ENCODE data around the gene PHACTR4.
"Not testable (repeated sequence)": the region's sequence is repeated elsewhere in the genome, so short reads cannot be mapped to it uniquely, and the experiment has no call there.

The PHACTR4 gene

DNA sequence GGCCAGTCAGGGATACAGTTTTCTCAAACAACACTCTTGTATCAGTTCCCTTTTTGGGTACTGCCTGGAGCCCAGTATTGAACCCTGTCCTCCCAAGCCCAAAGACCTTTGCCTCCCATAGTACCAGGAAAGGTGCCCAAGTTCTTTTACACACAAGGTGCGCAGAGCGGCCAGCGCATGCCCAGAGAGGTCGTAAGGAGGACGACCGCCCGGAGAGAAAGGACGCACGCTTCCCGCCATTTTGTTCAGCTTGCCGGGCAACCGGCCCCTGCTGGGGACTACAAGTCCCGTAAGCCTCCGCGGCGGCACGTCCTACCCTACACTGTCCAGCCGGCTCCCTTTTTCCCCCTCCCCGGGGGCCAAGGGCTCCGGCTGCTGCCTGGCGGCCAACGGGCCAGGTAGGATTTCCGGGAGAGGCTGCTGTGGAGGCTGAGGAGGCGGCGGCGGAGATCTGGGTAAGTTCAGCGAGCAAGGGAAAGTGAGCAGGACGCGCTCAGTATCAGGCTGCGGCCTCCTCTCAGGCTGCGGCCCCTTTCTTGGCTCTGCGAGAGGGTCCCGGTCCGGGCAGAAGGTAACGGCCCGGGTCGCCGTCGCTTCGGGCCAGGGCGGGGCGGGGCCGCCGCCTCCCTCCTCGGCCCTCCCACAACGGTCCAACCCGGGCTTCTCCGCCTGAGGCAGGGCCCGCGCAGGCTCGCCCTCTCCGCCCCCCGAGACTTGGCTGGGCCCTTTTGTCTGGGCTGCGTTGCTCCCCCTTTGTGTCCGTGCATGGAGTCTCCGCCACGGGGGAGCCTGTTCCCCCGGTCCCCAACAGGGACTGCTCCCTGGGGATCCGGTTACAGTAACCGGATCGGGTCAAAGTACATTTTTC, at the start of gene PHACTR4:
Gene PHACTR4 (plus strand): TSS at position 370 of the 868 bp plus-strand sequence. CDS start 37,708 bp downstream, outside the sequence.
- Histone ChIP-seq H3K4me1 (ENCODE audit: control insufficient read depth, insufficient read depth, low read length) (peaks cover 10% of the 10 kb centered on the region), H3K27ac (ENCODE audit: low read length) (peak within 1 kb of the TSS; percentile 85), H3K9ac (ENCODE audit: low read length in 2 of 2) (peak within 1 kb of the TSS; percentile 91 to 93), H3K9me3 (ENCODE audit: control insufficient read depth in 2 of 2, low read length in 2 of 2) (no peaks in the 10 kb centered on the region), H3K36me3 (ENCODE audit: control insufficient read depth in 2 of 2, insufficient read depth in 2 of 2, low read length in 2 of 2) (no peaks in the 10 kb centered on the region), H3K4me3 (ENCODE audit: low read length in 2 of 2) (peak within 1 kb of the TSS; percentile 88 to 90), H3K27me3 (ENCODE audit: control insufficient read depth in 1 of 2, insufficient read depth in 2 of 2, low read length in 2 of 2) (no peaks in the 10 kb centered on the region)

GRCh38 chr1:28322194-28322593, 47.3 kb upstream of the PHACTR4 start:
- no peak overlapping the region for H3K9ac ChIP-seq (ENCODE audit: low read length in 2 of 2)
- H3K36me3 ChIP-seq (ENCODE audit: control insufficient read depth in 2 of 2, insufficient read depth in 2 of 2, low read length in 2 of 2) = no peaks in the 10 kb centered on the region
- H3K27ac ChIP-seq (ENCODE audit: low read length) = no peak overlapping the region
- no peaks in the 10 kb centered on the region for H3K9me3 ChIP-seq (ENCODE audit: control insufficient read depth in 2 of 2, low read length in 2 of 2)
- H3K27me3 ChIP-seq (ENCODE audit: control insufficient read depth in 1 of 2, insufficient read depth in 2 of 2, low read length in 2 of 2) = peaks cover 0 to 3% of the 10 kb centered on the region in 2 donors
- H3K4me1 ChIP-seq (ENCODE audit: control insufficient read depth, insufficient read depth, low read length) = no peaks in the 10 kb centered on the region
- no peak overlapping the region for H3K4me3 ChIP-seq (ENCODE audit: low read length in 2 of 2)

- no peaks in the 10 kb centered on the region for H3K36me3 ChIP-seq (ENCODE audit: control insufficient read depth in 2 of 2, insufficient read depth in 2 of 2, low read length in 2 of 2)
- H3K27ac ChIP-seq (ENCODE audit: low read length) = no peak overlapping the region
- no peak overlapping the region for H3K9ac ChIP-seq (ENCODE audit: low read length in 2 of 2)
- H3K27me3 ChIP-seq (ENCODE audit: control insufficient read depth in 1 of 2, insufficient read depth in 2 of 2, low read length in 2 of 2) = peaks cover 0 to 3% of the 10 kb centered on the region in 2 donors
- no peaks in the 10 kb centered on the region for H3K4me1 ChIP-seq (ENCODE audit: control insufficient read depth, insufficient read depth, low read length)
- no peaks in the 10 kb centered on the region for H3K9me3 ChIP-seq (ENCODE audit: control insufficient read depth in 2 of 2, low read length in 2 of 2)
- H3K4me3 ChIP-seq (ENCODE audit: low read length in 2 of 2) = no peak overlapping the region
Observed at GRCh38 chr1:28323720-28324119, 45.8 kb upstream of the PHACTR4 start.

GRCh38 chr1:28326515-28326914, 43.0 kb upstream of the PHACTR4 start:
- Histone ChIP-seq H3K27ac (ENCODE audit: low read length) (no peak overlapping the region), H3K9me3 (ENCODE audit: control insufficient read depth in 2 of 2, low read length in 2 of 2) (no peaks in the 10 kb centered on the region), H3K36me3 (ENCODE audit: control insufficient read depth in 2 of 2, insufficient read depth in 2 of 2, low read length in 2 of 2) (peaks cover 0 to 2% of the 10 kb centered on the region in 2 donors), H3K4me3 (ENCODE audit: low read length in 2 of 2) (no peak overlapping the region), H3K4me1 (ENCODE audit: control insufficient read depth, insufficient read depth, low read length) (peaks cover 5% of the 10 kb centered on the region), H3K27me3 (ENCODE audit: control insufficient read depth in 1 of 2, insufficient read depth in 2 of 2, low read length in 2 of 2) (peaks cover 0 to 3% of the 10 kb centered on the region in 2 donors), H3K9ac (ENCODE audit: low read length in 2 of 2) (no peak overlapping the region)

- Histone ChIP-seq H3K27ac (ENCODE audit: low read length) (no peak overlapping the region), H3K9me3 (ENCODE audit: control insufficient read depth in 2 of 2, low read length in 2 of 2) (no peaks in the 10 kb centered on the region), H3K36me3 (ENCODE audit: control insufficient read depth in 2 of 2, insufficient read depth in 2 of 2, low read length in 2 of 2) (peaks cover 0 to 5% of the 10 kb centered on the region in 2 donors), H3K4me1 (ENCODE audit: control insufficient read depth, insufficient read depth, low read length) (peaks cover 5% of the 10 kb centered on the region), H3K4me3 (ENCODE audit: low read length in 2 of 2) (no peak overlapping the region), H3K9ac (ENCODE audit: low read length in 2 of 2) (no peak overlapping the region), H3K27me3 (ENCODE audit: control insufficient read depth in 1 of 2, insufficient read depth in 2 of 2, low read length in 2 of 2) (peaks cover 0 to 3% of the 10 kb centered on the region in 2 donors)
Observed at GRCh38 chr1:28326984-28327383, 42.6 kb upstream of the PHACTR4 start.

DNA sequence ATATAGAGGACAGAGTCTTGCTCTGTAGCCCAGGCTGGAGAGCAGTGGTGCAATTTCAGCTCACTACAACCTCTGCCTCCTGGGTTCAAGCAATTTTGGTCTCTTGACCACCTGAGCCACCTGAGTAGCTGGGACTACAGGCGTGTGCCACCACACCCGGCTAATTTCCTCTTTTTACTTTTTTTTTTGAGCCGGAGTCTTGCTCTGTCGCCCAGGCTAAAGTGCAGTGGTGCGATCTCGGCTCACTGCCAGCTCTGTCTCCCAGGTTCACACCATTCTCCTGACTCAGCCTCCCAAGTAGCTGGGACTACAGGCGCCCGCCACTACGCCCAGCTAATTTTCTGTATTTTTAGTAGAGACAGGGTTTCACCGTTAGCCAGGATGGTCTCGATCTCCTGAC, 42.1 kb upstream of the PHACTR4 start:
- H3K4me1 ChIP-seq (ENCODE audit: control insufficient read depth, insufficient read depth, low read length); H3K36me3 ChIP-seq (ENCODE audit: control insufficient read depth in 2 of 2, insufficient read depth in 2 of 2, low read length in 2 of 2); H3K4me3 ChIP-seq (ENCODE audit: low read length in 2 of 2); H3K9me3 ChIP-seq (ENCODE audit: control insufficient read depth in 2 of 2, low read length in 2 of 2); H3K27me3 ChIP-seq (ENCODE audit: control insufficient read depth in 1 of 2, insufficient read depth in 2 of 2, low read length in 2 of 2); H3K9ac ChIP-seq (ENCODE audit: low read length in 2 of 2); H3K27ac ChIP-seq (ENCODE audit: low read length): not testable (repeated sequence)

DNA sequence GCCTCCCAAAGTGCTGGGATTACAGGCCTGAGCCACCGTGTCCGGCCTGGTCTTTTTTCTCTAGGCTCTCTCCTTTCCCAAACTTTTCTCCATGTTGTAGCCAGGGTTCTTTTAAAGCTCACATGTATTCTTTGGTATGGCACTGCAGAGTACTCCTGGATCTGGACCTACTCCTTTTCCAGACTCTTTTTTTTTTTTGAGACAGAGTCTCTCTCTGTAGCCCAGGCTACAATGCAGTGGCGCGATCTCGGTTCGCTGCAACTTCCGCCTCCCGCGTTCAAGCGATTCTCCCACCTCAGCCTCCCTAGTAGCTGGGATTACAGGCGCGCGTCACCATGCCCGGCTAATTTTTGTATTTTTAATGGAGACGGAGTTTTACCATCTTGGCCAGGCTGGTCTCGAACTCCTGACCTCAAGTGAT, 41.3 kb upstream of the PHACTR4 start:
- H3K36me3 ChIP-seq (ENCODE audit: control insufficient read depth in 2 of 2, insufficient read depth in 2 of 2, low read length in 2 of 2) = peaks cover 6 to 15% of the 10 kb centered on the region in 2 donors
- peaks cover 5% of the 10 kb centered on the region for H3K4me1 ChIP-seq (ENCODE audit: control insufficient read depth, insufficient read depth, low read length)
- peak overlapping the region in 1 of 2 donors; percentile 89 for H3K9ac ChIP-seq (ENCODE audit: low read length in 2 of 2)
- no peaks in the 10 kb centered on the region for H3K27me3 ChIP-seq (ENCODE audit: control insufficient read depth in 1 of 2, insufficient read depth in 2 of 2, low read length in 2 of 2)
- no peaks in the 10 kb centered on the region for H3K9me3 ChIP-seq (ENCODE audit: control insufficient read depth in 2 of 2, low read length in 2 of 2)
- peak overlapping the region; percentile 75 to 86 for H3K4me3 ChIP-seq (ENCODE audit: low read length in 2 of 2)
- peak overlapping the region; percentile 73 for H3K27ac ChIP-seq (ENCODE audit: low read length)

DNA sequence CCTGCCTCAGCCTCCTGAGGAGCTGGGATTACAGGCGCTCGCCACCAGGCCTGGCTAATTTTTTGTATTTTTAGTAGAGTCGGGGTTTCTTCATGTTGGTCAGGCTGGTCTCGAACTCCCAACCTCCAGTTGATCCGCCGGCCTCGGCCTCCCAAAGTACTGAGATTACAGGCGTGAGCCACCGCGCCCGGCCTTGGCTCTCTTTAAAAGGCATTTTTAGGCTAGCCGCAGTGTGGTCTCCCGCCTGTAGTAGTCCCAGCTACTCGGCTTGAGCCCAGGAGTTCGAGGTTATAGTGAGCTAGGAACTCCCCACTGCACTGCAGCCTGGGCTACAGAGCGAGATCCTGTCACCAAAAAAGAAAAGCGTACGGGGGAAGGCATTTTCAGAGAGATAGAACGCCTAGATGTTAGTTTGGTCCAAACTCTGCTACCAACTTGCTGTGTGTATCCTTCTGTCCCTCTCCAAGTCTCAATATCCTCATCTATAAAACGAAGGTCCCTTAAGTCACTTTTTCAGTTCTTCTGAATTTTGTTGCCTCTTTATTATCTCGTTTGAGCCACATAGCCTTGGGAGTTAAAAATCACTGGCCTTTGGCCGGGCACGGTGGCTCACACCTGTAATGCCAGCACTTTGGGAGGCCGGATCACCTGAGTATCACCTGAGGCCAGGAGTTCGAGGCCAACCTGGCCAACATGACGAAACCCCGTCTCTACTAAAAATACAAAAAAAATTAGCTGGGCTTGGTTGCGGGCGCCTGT, 40.0 kb upstream of the PHACTR4 start:
- Histone ChIP-seq H3K9ac (ENCODE audit: low read length in 2 of 2) (peak overlapping the region; percentile 89 to 94), H3K36me3 (ENCODE audit: control insufficient read depth in 2 of 2, insufficient read depth in 2 of 2, low read length in 2 of 2) (peaks cover 13 to 21% of the 10 kb centered on the region in 2 donors), H3K27ac (ENCODE audit: low read length) (peak overlapping the region; percentile 73)

DNA sequence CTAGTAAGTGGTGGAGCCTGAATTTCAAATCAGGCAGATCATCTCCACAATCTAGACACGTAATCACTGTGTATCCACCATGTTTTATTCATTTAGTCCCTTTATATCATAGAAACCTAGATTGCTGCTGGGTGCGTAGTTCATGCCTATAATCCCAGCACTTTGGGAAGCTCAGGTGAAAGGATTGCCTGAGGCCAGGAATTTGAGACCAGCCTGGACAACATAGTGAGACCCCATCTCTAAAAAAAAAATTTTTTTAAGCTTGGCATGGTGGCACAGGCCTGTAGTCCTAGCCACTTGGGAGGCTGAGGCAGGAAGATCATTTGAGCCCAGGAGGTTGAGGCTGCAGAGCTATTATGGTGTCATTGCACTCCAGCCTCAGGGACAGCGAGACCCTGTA, 30.6 kb upstream of the PHACTR4 start:
- Histone ChIP-seq H3K36me3 (ENCODE audit: control insufficient read depth in 2 of 2, insufficient read depth in 2 of 2, low read length in 2 of 2) (peaks cover 6 to 12% of the 10 kb centered on the region in 2 donors), H3K27ac (ENCODE audit: low read length) (no peak overlapping the region), H3K27me3 (ENCODE audit: control insufficient read depth in 1 of 2, insufficient read depth in 2 of 2, low read length in 2 of 2) (no peaks in the 10 kb centered on the region), H3K4me3 (ENCODE audit: low read length in 2 of 2) (no peak overlapping the region), H3K4me1 (ENCODE audit: control insufficient read depth, insufficient read depth, low read length) (no peaks in the 10 kb centered on the region), H3K9ac (ENCODE audit: low read length in 2 of 2) (no peak overlapping the region), H3K9me3 (ENCODE audit: control insufficient read depth in 2 of 2, low read length in 2 of 2) (no peaks in the 10 kb centered on the region)

More for the DNA sequence above, 40.0 kb upstream of the PHACTR4 start:
- Histone ChIP-seq H3K9me3 (ENCODE audit: control insufficient read depth in 2 of 2, low read length in 2 of 2) (no peaks in the 10 kb centered on the region), H3K4me3 (ENCODE audit: low read length in 2 of 2) (peak overlapping the region; percentile 75 to 86), H3K4me1 (ENCODE audit: control insufficient read depth, insufficient read depth, low read length) (peaks cover 5% of the 10 kb centered on the region), H3K27me3 (ENCODE audit: control insufficient read depth in 1 of 2, insufficient read depth in 2 of 2, low read length in 2 of 2) (no peaks in the 10 kb centered on the region)

DNA sequence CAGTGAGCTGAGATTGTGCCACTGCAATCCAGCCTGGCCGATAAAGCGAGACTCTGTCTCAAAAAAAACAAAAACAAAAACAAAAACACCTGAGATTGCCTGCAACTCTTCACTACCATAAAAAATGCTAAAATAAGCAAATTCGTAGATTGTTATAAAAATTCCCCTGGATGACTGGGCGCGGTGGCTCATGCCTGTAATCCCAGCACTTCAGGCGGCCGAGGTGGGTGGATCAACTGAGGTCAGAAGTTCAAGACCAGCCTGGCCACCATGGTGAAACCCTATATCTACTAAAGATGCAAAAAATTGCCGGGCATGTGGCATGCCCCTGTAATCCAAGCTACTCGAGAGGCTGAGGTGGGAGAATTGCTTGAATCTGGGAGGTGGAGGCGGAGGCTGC, 30.0 kb upstream of the PHACTR4 start:
- Histone ChIP-seq H3K27ac (ENCODE audit: low read length) (no peak overlapping the region), H3K9me3 (ENCODE audit: control insufficient read depth in 2 of 2, low read length in 2 of 2) (no peaks in the 10 kb centered on the region), H3K4me3 (ENCODE audit: low read length in 2 of 2) (no peak overlapping the region), H3K36me3 (ENCODE audit: control insufficient read depth in 2 of 2, insufficient read depth in 2 of 2, low read length in 2 of 2) (peaks cover 2 to 5% of the 10 kb centered on the region in 2 donors), H3K9ac (ENCODE audit: low read length in 2 of 2) (no peak overlapping the region), H3K4me1 (ENCODE audit: control insufficient read depth, insufficient read depth, low read length) (no peaks in the 10 kb centered on the region), H3K27me3 (ENCODE audit: control insufficient read depth in 1 of 2, insufficient read depth in 2 of 2, low read length in 2 of 2) (no peaks in the 10 kb centered on the region)
